Keratinocyte (primary cell): ENCODE data around the gene CCDC197.

Experiments used
- EZH2 ChIP-seq: IDR thresholded peaks from one replicate; pipeline ENCODE4 v1.6.1; 2012; ENCODE audit warnings: inconsistent platforms, mild to moderate bottlenecking, low read length, moderate library complexity
- TF ChIP-seq, protein P1 (sequence below), 3 experiments: IDR thresholded peaks in 1 of 3; conservative IDR thresholded peaks in 1 of 3; optimal IDR thresholded peaks in 1 of 3; 2 replicates in 2 of 3; 3 replicates in 1 of 3; pipeline versions ENCODE3 to v1.5.1; 2011; ENCODE audit warnings: low read length in 3 of 3, mild to moderate bottlenecking in 3 of 3, moderate library complexity in 2 of 3, control low read depth in 1 of 3, inconsistent platforms in 1 of 3; ENCODE audit not compliant: insufficient read depth in 2 of 3; ENCODE audit errors: extremely low read depth in 1 of 3

DNA sequence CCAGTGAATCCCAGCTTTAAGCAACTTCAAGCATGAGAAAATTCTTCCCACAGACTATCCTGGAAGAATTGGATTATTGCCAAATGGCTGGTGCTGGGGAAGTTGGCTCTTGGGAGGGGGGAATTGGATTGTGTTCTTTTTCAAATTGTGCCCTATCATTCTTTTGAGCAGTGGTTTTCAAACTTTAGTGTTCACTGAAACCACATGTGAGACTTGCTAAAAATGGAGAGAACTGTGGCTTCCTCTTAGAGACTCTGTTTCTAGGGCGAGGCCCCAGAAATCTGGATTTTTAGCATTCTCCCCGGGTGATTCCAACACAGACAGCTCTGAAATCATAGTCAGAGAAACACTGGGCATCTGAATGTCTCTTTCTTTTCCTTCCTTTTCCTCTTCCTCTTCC, 14.7 kb downstream of the CCDC197 start:
- TF ChIP-seq, protein P1, sequence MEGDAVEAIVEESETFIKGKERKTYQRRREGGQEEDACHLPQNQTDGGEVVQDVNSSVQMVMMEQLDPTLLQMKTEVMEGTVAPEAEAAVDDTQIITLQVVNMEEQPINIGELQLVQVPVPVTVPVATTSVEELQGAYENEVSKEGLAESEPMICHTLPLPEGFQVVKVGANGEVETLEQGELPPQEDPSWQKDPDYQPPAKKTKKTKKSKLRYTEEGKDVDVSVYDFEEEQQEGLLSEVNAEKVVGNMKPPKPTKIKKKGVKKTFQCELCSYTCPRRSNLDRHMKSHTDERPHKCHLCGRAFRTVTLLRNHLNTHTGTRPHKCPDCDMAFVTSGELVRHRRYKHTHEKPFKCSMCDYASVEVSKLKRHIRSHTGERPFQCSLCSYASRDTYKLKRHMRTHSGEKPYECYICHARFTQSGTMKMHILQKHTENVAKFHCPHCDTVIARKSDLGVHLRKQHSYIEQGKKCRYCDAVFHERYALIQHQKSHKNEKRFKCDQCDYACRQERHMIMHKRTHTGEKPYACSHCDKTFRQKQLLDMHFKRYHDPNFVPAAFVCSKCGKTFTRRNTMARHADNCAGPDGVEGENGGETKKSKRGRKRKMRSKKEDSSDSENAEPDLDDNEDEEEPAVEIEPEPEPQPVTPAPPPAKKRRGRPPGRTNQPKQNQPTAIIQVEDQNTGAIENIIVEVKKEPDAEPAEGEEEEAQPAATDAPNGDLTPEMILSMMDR (optimal IDR thresholded peaks at IDR 0.05 in 1 of 3, IDR thresholded peaks at IDR 0.05 in 1 of 3, conservative IDR thresholded peaks at IDR 0.05 in 1 of 3; ENCODE audit: extremely low read depth in 1 of 3, insufficient read depth in 2 of 3, low read length in 3 of 3), result no peak
- no peak for TF ChIP-seq EZH2
